GM21529 (cell line): ENCODE results near the gene GNAT2.

Experiments used
- ATAC-seq: cut with Tn5 transposase; IDR thresholded peaks from one replicate; pipeline ENCODE4 v1.9.1; 2021; ENCODE audit not compliant: unreplicated experiment

GNAT2 gene

DNA sequence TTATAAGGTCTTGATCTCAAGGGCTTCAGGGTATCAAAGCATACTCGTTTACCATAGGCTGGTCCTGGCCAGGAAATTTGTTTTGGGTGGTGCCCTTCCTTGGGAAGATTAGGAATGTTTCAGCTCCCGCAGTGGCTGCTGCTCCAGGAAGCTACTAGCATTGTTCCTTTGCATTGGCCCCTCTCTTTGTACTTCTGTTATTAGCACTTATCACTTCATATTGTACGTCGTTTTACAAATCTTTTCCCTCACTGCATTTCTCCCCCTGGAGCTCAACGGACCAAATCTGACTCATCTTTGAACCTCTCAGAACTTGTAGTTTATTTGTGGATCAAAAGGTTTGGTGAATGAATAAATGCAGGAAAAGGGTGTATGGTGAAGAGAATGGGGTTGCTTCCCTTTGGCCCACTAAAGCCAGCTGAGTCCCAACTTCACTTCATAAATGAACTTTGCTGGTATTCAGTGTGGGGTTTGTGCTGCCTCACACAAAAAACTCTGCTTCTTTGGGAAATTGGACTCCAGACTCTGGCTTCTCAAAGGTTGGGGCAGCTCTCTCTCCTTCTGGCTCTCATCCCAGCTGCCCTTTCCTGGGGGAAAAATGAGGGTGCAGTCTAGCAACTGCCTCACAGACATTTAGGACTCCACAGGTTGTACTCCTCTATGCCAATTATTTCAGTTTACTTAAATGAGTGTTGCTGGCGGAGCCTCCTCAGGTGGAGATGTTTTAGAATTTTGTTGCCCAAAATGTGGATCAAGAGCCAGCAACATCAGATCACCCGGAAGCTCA lies 5.9 kb downstream of the GNAT2 start:
- ATAC-seq = no peak

DNA sequence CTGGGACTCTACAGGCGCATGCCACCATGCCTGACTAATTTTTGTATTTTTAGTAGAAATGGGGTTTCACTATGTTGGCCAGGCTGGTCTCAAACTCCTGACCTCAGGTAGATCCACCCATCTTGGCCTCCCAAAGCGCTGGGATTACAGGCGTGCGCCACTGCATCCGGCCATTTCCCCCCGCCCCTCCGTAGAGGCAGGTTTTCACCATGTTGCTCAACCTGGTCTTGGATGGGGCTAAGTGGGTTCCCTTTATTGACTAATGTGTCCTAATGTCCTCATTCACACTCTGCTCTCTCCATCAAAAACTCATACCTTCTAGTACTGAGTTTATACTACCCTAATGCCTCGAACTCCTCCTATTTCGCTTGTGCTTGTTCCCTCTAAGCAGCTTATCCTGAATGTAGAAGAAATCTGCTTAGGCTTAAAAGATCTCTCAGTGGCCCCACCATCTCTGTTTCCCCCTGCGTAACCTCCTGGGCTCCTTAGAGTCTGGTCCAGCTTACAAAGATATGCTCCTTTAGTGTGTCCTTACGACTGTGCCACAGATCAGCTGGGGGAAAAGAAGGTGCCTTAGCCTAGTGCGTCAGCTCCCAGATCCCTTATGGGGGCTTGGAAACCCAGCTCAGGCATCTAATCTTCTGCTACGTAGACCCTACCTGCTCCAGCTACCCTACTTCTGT lies 8.0 kb downstream of the GNAT2 start:
- no peak for ATAC-seq

DNA sequence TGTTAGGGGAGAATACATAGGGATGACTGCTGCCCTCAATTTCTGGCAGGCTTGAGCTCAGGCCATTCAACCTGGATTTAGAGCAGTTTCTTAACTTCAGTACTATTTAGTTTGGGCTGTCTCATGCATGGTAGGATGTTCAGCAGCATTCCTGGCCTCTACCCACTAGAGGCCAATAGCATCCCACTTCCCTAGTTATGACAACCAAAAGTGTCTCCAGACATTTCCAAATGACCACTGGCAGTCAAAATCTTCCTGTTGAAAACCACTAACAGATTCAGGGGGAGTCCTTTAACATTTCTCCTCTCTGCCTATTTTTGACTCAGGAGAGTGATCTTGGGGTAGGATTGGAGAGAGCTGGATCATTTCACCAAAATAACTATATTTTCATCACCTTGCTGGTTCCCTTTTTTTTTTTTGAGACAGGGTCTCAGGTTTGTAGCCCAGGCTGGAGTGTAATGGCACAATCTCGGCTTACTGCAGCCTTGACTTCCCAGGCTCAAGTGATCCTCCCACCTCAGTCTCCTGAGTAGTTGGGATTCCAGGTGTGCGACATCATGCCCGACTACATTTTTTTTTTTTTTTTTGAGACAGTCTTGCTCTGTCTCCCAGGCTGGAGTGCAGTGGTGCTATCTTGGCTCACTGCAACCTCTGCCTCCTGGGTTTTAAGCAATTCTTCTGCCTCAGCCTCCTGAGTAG lies 8.7 kb downstream of the GNAT2 start:
- ATAC-seq = no peak

- ATAC-seq = no peak
Measured at GRCh38 chr1:109609881-109610280, 9.5 kb downstream of the GNAT2 start.

- ATAC-seq = no peak
Measured at GRCh38 chr1:109605381-109605780, 14.0 kb downstream of the GNAT2 start.

- no peak for ATAC-seq
Measured at GRCh38 chr1:109603229-109603628, 16.2 kb downstream of the GNAT2 start.

- ATAC-seq = no peak
Measured at GRCh38 chr1:109598655-109599054, 20.8 kb downstream of the GNAT2 start.

DNA sequence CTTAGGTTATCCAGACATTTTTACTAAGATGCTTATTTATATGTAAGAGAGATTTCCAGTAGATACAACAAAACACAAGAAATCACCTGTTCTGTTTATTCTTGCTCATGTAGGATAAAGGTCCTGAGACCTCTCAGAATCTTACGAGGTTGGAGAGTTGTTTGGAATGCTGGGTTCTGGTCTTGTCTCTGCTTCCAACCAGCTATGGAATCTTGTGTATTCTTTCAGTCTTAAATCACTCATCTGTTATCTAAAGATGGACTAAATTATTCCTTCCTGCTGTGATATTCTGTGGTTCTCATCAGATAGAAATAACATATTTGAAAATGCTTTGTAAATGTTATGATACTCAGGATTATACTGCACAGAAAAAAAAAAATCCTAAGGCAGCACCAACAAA lies 21.3 kb downstream of the GNAT2 start:
- ATAC-seq = no peak

- no peak for ATAC-seq
Measured at GRCh38 chr1:109595531-109595930, 23.9 kb downstream of the GNAT2 start.

GRCh38 chr1:109592916-109593315 lies 26.5 kb downstream of the GNAT2 start:
- ATAC-seq = no peak

DNA sequence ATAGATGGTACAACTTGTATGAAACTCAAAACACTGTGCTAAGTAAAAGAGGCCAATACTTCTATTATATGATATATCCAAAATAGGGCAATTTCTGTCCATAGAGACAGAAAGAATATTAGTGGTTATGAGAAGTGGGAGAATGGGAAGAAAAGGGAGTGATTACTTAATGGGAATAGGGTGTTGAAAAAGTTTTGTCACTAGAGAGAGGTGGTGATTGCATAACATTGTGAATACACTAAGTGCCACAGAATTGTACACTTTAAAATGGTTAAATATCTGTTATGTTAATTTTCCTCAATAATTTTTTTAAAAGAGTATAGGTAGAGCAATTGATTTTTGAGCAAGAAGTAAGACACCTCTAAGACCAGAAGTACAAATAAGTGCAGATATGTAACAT lies 29.7 kb downstream of the GNAT2 start:
- no peak for ATAC-seq

- ATAC-seq = no peak
Measured at GRCh38 chr1:109589177-109589576, 30.2 kb downstream of the GNAT2 start.

GRCh38 chr1:109586055-109586454 lies 33.4 kb downstream of the GNAT2 start:
- ATAC-seq = no peak

DNA sequence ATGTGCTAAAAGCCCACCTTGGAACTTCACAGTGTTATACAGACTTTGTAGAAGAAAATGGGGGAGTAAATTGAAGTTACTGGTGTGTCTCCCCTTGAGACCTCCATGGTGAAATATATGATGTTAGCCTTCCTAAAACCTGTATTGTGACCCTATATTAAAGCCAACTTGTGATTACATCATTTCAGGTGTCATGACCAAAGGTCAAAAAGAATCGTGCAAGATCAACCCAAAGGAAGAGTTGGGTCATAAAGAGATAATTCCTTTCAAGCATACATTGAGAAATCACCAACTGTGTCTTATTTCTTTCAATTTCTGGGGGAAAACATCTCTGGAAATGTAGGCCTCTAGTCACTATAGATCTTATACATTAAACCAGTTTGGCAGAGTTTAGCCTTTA lies 34.6 kb downstream of the GNAT2 start:
- ATAC-seq = no peak

GRCh38 chr1:109582021-109582420 lies 37.4 kb downstream of the GNAT2 start:
- ATAC-seq = no peak

DNA sequence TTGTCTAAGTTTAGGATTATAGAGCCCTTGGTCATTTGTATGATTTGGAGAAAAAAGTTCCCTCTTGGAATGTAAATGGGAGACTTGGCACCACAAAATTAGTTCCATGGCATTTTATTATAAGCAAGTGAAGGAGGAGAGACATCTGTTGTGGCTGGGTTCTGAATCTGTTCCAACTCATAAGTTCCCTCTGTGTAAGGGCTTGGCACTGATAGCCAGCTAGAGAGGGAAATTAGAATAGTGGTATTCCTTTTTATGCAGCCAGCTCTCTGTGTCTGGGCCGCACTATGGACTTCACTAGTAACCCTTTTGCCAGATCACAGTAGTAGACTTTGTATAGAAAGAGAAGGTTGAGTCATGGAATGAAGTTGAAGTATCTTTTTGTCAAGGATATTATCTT lies 39.9 kb downstream of the GNAT2 start:
- ATAC-seq = no peak

DNA sequence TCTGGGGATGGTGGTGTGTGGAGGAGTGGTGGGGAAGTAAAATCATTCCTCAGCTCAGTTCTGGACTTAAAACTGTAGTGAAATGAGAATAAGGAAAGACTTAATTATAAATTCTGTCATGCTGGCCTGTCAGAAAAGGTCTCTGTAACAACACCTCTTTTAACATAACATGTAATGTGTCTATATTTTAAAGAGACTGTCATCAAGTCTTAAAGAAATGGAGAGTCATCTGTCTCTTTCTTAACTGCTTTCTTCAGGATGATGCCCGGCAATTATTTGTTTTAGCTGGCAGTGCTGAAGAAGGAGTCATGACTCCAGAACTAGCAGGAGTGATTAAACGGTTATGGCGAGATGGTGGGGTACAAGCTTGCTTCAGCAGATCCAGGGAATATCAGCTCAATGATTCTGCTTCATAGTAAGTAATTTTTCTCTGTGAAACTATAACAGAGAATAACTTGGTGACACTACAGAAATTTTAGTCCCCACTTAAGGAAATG lies 40.4 kb downstream of the GNAT2 start:
- no peak for ATAC-seq

DNA sequence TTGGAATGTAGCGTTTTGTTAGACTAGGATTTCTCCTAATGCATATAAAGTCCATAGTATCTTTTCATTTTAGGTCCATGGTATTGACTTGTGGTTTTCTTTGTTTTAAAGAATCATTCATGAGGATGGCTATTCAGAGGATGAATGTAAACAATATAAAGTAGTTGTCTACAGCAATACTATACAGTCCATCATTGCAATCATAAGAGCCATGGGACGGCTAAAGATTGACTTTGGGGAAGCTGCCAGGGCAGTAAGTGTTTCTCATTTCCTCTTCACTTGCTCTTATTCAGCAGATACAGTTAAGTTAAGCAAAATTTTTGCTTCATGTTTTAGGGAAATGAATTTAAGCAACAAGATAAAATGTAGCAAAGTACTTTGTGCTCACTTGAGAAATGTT lies 45.6 kb downstream of the GNAT2 start:
- ATAC-seq = no peak

- no peak for ATAC-seq
Measured at GRCh38 chr1:109570414-109570813, 49.0 kb downstream of the GNAT2 start.

DNA sequence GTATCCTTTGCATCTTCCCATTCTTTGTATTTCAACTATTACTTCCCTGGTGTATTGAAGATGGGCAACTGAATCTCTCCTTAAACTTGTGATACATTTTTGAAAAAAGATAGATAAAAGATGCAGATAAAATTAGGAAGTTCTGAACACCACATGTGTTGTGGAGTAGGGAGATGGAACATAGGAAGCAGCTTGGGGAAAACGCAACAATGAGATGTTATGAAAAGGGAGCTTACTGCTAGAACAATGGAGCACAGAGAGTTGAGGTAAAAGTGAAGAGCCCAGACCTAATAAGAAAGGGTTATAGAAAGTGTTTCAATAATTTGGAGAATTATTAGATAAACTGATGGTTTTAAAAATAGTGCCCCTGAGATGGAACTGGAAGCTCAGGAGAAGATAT lies 50.1 kb downstream of the GNAT2 start:
- ATAC-seq = no peak

DNA sequence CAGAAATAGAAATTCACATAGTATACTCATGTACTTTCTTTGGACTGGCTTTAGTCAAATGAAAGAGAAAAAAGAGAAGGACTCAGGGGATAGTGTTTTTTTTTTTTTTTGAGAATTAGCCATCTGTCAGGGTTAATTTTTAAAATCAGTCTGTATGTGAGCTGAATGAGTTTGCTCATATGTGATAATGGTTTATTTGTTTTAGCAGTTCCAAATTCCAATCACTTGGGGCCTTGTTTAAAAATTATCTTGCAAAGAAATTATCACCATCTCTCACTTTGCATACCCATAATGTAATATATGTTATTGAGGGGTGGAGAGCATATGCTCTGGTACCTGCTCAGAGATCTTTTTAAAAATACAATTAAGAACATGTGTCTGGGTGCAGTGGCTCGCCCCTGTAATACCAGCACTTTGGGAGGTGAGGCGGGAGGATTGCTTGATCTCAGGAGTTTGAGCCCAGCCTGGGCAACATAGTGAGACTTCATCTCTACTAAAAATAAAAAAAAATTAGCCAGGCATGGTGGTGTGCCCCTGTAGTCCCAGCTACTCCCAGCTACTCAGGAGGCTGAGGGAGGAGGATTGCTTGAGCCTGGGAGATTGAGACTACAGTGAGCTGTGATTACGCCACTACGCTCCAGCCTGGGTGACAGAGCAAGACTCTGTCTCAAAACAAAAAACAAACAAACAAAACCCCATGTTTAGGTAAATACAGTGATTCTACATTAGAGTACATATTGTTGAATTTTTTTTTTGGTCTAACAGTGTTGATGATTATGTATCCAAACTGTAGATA lies 51.3 kb downstream of the GNAT2 start:
- ATAC-seq = no peak
